H1 (cell line): Measurements from ENCODE around the gene LHFPL2. TPM values are rescaled to one million over a fixed set of nuclear protein-coding genes. Genes with fewer than 3 reads are reported as not detected.

ENCODE experiments used
- CBX5 ChIP-seq: fragments of 300-800, 300-1000 bp; sonication (generic); IDR thresholded peaks from 2 replicates; pipeline ENCODE4 v1.7.1; 2016; ENCODE audit warnings: antibody characterized with exemption, low read length, low read depth
- SRF ChIP-seq: IDR thresholded peaks from 2 replicates; pipeline ENCODE4 v1.6.1; 2011; ENCODE audit warnings: mild to moderate bottlenecking, low read depth, low read length, moderate library complexity
- TAF1 ChIP-seq: IDR thresholded peaks from 2 replicates; pipeline ENCODE4 v1.6.1; 2011; ENCODE audit warnings: mild to moderate bottlenecking, low read depth, low read length
- polyA plus RNA-seq, 7 experiments: library from polyadenylated mRNA; depleted of rRNA in 3 of 7; stranded (reverse) in 5 of 7; unstranded in 2 of 7; fragments of >200 nt in 5 of 7; fragments of 200-250 nt in 2 of 7; gene quantifications; 1 replicate in 5 of 7; 2 replicates in 1 of 7; 4 replicates in 1 of 7; pipeline versions ENCODE4 v1.2.1 to v1.2.3, GENCODE V29; 2011 to 2013; ENCODE audit warnings: missing spikeins in 2 of 7, mixed read lengths in 2 of 7
- total RNA-seq: library from RNA; stranded (reverse); fragmentation: NEBNext Ultra II Directional; extraction: Animal tissue kit (Norgen Biotek cat#: 25700); gene quantifications from 2 replicates; pipeline ENCODE4 v1.2.1, GENCODE V29; 2021

Gene LHFPL2
- total and polyA plus RNA-seq, 2 of the 8 experiments (the other 6 are each of a cell fraction or from before 2014, with no cell fraction given), result 9.6 to 43.0 TPM

DNA sequence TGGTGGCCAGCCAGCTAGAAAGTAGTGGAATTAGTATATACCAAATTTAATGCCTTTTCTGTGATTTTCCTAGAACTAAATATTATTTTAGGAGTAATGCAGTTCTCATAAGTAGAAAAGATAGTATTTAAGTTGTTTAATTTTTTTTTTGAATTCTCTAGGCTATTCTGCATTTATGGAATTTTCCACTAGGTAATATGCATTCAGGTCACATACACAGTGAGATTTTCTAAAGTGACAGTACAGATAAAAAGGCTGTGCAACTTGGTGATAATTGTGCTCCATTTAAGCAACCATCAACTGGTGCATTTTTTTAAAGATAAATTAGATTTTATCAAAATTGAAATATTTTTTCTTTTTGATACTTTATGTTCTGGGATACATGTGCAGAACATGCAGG, 176.7 kb downstream of the LHFPL2 start (continued):
- TF ChIP-seq CBX5 (no peak), TAF1 (no peak), SRF (no peak)
- TF ChIP-seq, all 59 proteins: peak for 0
